HepG2 (cell line): ENCODE data around the gene GUCY2C. TPM values are rescaled to one million over a fixed set of nuclear protein-coding genes. Genes with fewer than 3 reads are reported as not detected.

Source experiments
- ATAC-seq: fragments of 200-7000 bp; cut with Tn5 transposase; 3 replicates; pipeline ENCODE4 v1.9.1; 2020; ENCODE audit warnings: mild to moderate bottlenecking, moderate library complexity
- BruUV-seq: library from RNA; stranded (reverse); fragments of 400-500 nt; replicated peaks from 2 replicates; lab custom pipeline; 2021; lab: Mats Ljungman, UMichigan
- CTCF ChIA-PET: fragments of 300-600 bp; formaldehyde crosslinking; extraction: SDS; loops from one replicate; lab custom pipeline; 2021; ENCODE audit warnings: low total read pairs, inconsistent platforms, low intra/inter-chr PET ratio; lab: Yijun Ruan, JAX
- POLR2A ChIA-PET: fragments of 350-600 bp; sonication (Branson Sonifier 250); formaldehyde crosslinking; loops from one replicate; lab custom pipeline; 2020; ENCODE audit warnings: antibody characterized with exemption, inconsistent platforms; lab: Yijun Ruan, JAX
- DNase-seq: peaks from one replicate; pipeline ENCODE4 v3.0.0-alpha.2; 2015; ENCODE audit warnings: low spot score
- FAIRE-seq: peaks from 3 replicates; lab custom pipeline; 2011; peaks lifted over from hg19 to GRCh38; lab: Jason Lieb, UNC
- H2AFZ ChIP-seq: one replicate; pipeline ENCODE4 v1.6.1; 2011; ENCODE audit warnings: low read length, inconsistent platforms
- H3K27ac ChIP-seq: fragments of 300-600 bp; 3 replicates; pipeline ENCODE4 v1.8.0; 2011; ENCODE audit warnings: mixed run types, mild to moderate bottlenecking, mixed read lengths, low read length, inconsistent platforms; ENCODE audit not compliant: insufficient read depth; ENCODE audit errors: extremely low read length
- H3K27me3 ChIP-seq, 2 experiments: fragments of 200-600 bp in 1 of 2; 2 replicates in 1 of 2; 3 replicates in 1 of 2; pipeline versions ENCODE4 v1.6.0 to v1.8.0; 2011; ENCODE audit warnings: low read length in 2 of 2, mild to moderate bottlenecking in 2 of 2, moderate library complexity in 2 of 2, inconsistent platforms in 1 of 2; ENCODE audit not compliant: insufficient read depth in 2 of 2, control insufficient read depth in 1 of 2
- H3K36me3 ChIP-seq, 2 experiments: fragments of 200-600 bp in 1 of 2; replicated peaks in 1 of 2; 2 replicates in 1 of 2; 3 replicates in 1 of 2; pipeline versions ENCODE4 v1.5.1 to v1.8.0; 2011; ENCODE audit warnings: low read length in 2 of 2, inconsistent platforms in 1 of 2; ENCODE audit not compliant: insufficient read depth in 2 of 2, control insufficient read depth in 1 of 2
- H3K4me1 ChIP-seq: 2 replicates; pipeline ENCODE4 v1.5.1; 2012; ENCODE audit warnings: low read length, inconsistent platforms; ENCODE audit not compliant: insufficient read depth
- H3K4me2 ChIP-seq: 2 replicates; pipeline ENCODE4 v1.6.0; 2011; ENCODE audit warnings: low read depth, low read length, inconsistent platforms
- H3K4me3 ChIP-seq, 3 experiments: fragments of 200-600 bp in 1 of 3; sonication (generic), shearing (Covaris generic) in 1 of 3; replicated peaks in 1 of 3; 2 replicates each; pipeline ENCODE4 v1.5.1; 2011 to 2016; ENCODE audit warnings: low read length in 3 of 3, inconsistent platforms in 2 of 3, low read depth in 2 of 3, mild to moderate bottlenecking in 2 of 3, control low read depth in 1 of 3, mixed read lengths in 1 of 3; ENCODE audit not compliant: insufficient read depth in 1 of 3
- H3K79me2 ChIP-seq: one replicate; pipeline ENCODE4 v1.6.1; 2011; ENCODE audit warnings: low read length, inconsistent platforms; ENCODE audit not compliant: insufficient read depth
- H3K9ac ChIP-seq: 2 replicates; pipeline ENCODE4 v1.6.0; 2011; ENCODE audit warnings: mild to moderate bottlenecking, low read depth, low read length, inconsistent platforms; ENCODE audit not compliant: insufficient read depth
- H3K9me3 ChIP-seq: 2 replicates; pipeline ENCODE4 v1.5.1; 2012; ENCODE audit warnings: mild to moderate bottlenecking, low read length
- H4K20me1 ChIP-seq: 2 replicates; pipeline ENCODE4 v1.6.0; 2011; ENCODE audit warnings: inconsistent platforms, mild to moderate bottlenecking, low read length, moderate library complexity; ENCODE audit not compliant: insufficient read depth
- BRCA1 ChIP-seq: sonication (generic); formaldehyde crosslinking; IDR thresholded peaks from 2 replicates; pipeline ENCODE4 v1.4.0; 2020; ENCODE audit warnings: missing genetic modification reagents
- DPF2 ChIP-seq: sonication (generic); formaldehyde crosslinking; IDR thresholded peaks from 2 replicates; pipeline ENCODE4 v1.4.0; 2020; ENCODE audit warnings: mild to moderate bottlenecking, low read depth, missing genetic modification reagents, borderline replicate concordance
- HDAC2 ChIP-seq: sonication (generic); formaldehyde crosslinking; IDR thresholded peaks from 2 replicates; pipeline ENCODE4 v1.4.0; 2020; ENCODE audit warnings: missing genetic modification reagents
- KLF11 ChIP-seq: IDR thresholded peaks from 2 replicates; pipeline ENCODE4 v1.6.1; 2016; ENCODE audit warnings: missing compliant biosample characterization
- MLLT10 ChIP-seq: sonication (generic); formaldehyde crosslinking; IDR thresholded peaks from 2 replicates; pipeline ENCODE4 v1.4.0; 2020; ENCODE audit warnings: missing genetic modification reagents
- NFE2L1 ChIP-seq: sonication (generic); formaldehyde crosslinking; IDR thresholded peaks from 2 replicates; pipeline ENCODE4 v1.4.0; 2020; ENCODE audit warnings: missing genetic modification reagents, mild to moderate bottlenecking, borderline replicate concordance
- REL ChIP-seq: sonication (generic); formaldehyde crosslinking; conservative IDR thresholded peaks from 2 replicates; pipeline ENCODE4 v1.8.0; 2022; ENCODE audit warnings: mild to moderate bottlenecking, missing genetic modification reagents, moderate library complexity
- REXO4 ChIP-seq: sonication (generic); formaldehyde crosslinking; IDR thresholded peaks from 2 replicates; pipeline ENCODE4 v1.8.0; 2022; ENCODE audit warnings: missing genetic modification reagents, mild to moderate bottlenecking, borderline replicate concordance
- SNAI1 ChIP-seq: sonication (generic); formaldehyde crosslinking; IDR thresholded peaks from 2 replicates; pipeline ENCODE4 v1.5.0; 2020; ENCODE audit warnings: mild to moderate bottlenecking, missing genetic modification reagents, borderline replicate concordance
- TARDBP ChIP-seq: sonication (generic); formaldehyde crosslinking; IDR thresholded peaks from 2 replicates; pipeline ENCODE4 v1.8.0; 2022; ENCODE audit warnings: mild to moderate bottlenecking, missing genetic modification reagents
- ZFP36L2 ChIP-seq: sonication (generic); formaldehyde crosslinking; IDR thresholded peaks from 2 replicates; pipeline ENCODE4 v1.4.0; 2020; ENCODE audit warnings: missing genetic modification reagents
- ZFX ChIP-seq: sonication (generic); formaldehyde crosslinking; IDR thresholded peaks from 2 replicates; pipeline ENCODE4 v1.4.0; 2020; ENCODE audit warnings: mild to moderate bottlenecking, low read depth, missing genetic modification reagents, moderate library complexity
- ZNF3 ChIP-seq: IDR thresholded peaks from 2 replicates; pipeline ENCODE4 v1.7.0; 2017; ENCODE audit warnings: inconsistent platforms
- ZNF333 ChIP-seq: sonication (generic); formaldehyde crosslinking; IDR thresholded peaks from 2 replicates; pipeline ENCODE4 v1.4.0; 2020; ENCODE audit warnings: mild to moderate bottlenecking, missing genetic modification reagents, borderline replicate concordance
- ZNF558 ChIP-seq: sonication (generic); formaldehyde crosslinking; IDR thresholded peaks from 2 replicates; pipeline ENCODE4 v1.9.0; 2022; ENCODE audit warnings: mild to moderate bottlenecking, missing genetic modification reagents, borderline replicate concordance
- ZNF784 ChIP-seq: sonication (generic); formaldehyde crosslinking; IDR thresholded peaks from 2 replicates; pipeline ENCODE4 v1.5.1; 2020; ENCODE audit warnings: missing genetic modification reagents, mild to moderate bottlenecking, borderline replicate concordance
- WGBS: methylation state at CpG from one replicate; pipeline ENCODE4 v1.1.6; 2017; ENCODE audit warnings: low lambda C conversion rate; 5-methylcytosine and 5-hydroxymethylcytosine counted together
- in situ Hi-C: cut with HindIII; loops from 2 replicates; pipeline ENCODE4 v1.10.0; 2017; ENCODE audit warnings: low pct_unique_long_range_greater_than_20kb; ENCODE audit not compliant: extremely low pct_ligation_motif_present
- intact Hi-C: fragments of 100-400 bp; cut with micrococcal nuclease; formaldehyde crosslinking; loops from one replicate; pipeline ENCODE4 v1.10.0; 2022; ENCODE audit not compliant: unreplicated experiment
- polyA plus RNA-seq, 8 experiments: library from polyadenylated mRNA; depleted of rRNA in 3 of 8; stranded (reverse) in 7 of 8; unstranded in 1 of 8; fragments of >200 nt; fragmentation: Illumina TruSeq in 4 of 8; extraction: Trizol in 4 of 8; gene quantifications; 2 replicates each; pipeline versions ENCODE4 v1.2.1 to v1.2.3, GENCODE V29; 2011 to 2016; ENCODE audit warnings: low read depth in 4 of 8, missing spikeins in 1 of 8, mixed read lengths in 1 of 8; ENCODE audit not compliant: insufficient read depth in 1 of 8
- total RNA-seq, 5 experiments: library from RNA; depleted of rRNA; stranded (reverse); fragments of >200 nt; fragmentation: Illumina TruSeq; extraction: Trizol; gene quantifications; 2 replicates each; pipeline ENCODE4 v1.2.3, GENCODE V29; 2016; ENCODE audit warnings: low read depth in 1 of 5
- TF ChIP-seq, protein P1 (sequence below): IDR thresholded peaks from 2 replicates; pipeline ENCODE4 v1.6.1; 2016

Gene GUCY2C
- total and polyA plus RNA-seq, 2 of the 13 experiments (the other 11 are each of a cell fraction or from before 2014, with no cell fraction given) = not detected

GRCh38 chr12:14710632-14711320, 14.4 kb upstream of the GUCY2C start:
- Histone ChIP-seq H3K4me2 (no peak overlapping the region), H3K4me3 (no peak overlapping the region), H3K79me2 (no peaks in the 10 kb centered on the region), H3K4me1 (no peaks in the 10 kb centered on the region), H4K20me1 (no peaks in the 10 kb centered on the region), H3K27ac (no peak overlapping the region), H3K36me3 (no peaks in the 10 kb centered on the region), H3K9ac (no peak overlapping the region)
- ChIA-PET CTCF (no interaction called here), POLR2A (no interaction called here)
- WGBS = 1% methylated on average over 3 of the region's 4 CpGs
- no TSS peak for BruUV-seq
- intact Hi-C loops = no loop called here
- no peak for ATAC-seq
- TF ChIP-seq, protein P1, sequence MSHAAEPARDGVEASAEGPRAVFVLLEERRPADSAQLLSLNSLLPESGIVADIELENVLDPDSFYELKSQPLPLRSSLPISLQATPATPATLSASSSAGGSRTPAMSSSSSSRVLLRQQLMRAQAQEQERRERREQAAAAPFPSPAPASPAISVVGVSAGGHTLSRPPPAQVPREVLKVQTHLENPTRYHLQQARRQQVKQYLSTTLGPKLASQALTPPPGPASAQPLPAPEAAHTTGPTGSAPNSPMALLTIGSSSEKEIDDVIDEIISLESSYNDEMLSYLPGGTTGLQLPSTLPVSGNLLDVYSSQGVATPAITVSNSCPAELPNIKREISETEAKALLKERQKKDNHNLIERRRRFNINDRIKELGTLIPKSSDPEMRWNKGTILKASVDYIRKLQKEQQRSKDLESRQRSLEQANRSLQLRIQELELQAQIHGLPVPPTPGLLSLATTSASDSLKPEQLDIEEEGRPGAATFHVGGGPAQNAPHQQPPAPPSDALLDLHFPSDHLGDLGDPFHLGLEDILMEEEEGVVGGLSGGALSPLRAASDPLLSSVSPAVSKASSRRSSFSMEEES (CRISPR knock-in tag) = no peak
- TF ChIP-seq ZNF784 (CRISPR knock-in tag) (no peak), MLLT10 (CRISPR knock-in tag) (no peak), NFE2L1 (no peak), ZNF3 (CRISPR knock-in tag) (no peak), HDAC2 (no peak), ZFX (CRISPR knock-in tag) (no peak), DPF2 (CRISPR knock-in tag) (no peak), ZNF558 (no peak), REXO4 (CRISPR knock-in tag) (no peak), ZFP36L2 (CRISPR knock-in tag) (no peak), SNAI1 (no peak), BRCA1 (CRISPR knock-in tag) (no peak), ZNF333 (CRISPR knock-in tag) (no peak), TARDBP (CRISPR knock-in tag) (no peak), REL (CRISPR knock-in tag) (no peak), KLF11 (no peak)
- TF ChIP-seq, all 625 proteins: peak for 0
- Histone ChIP-seq H2AFZ (no peak overlapping the region), H3K9me3 (no peaks in the 10 kb centered on the region), H3K27me3 (no peaks in the 10 kb centered on the region)
- DNase-seq (no peak), FAIRE-seq (no peak)
- in situ Hi-C loops = loop anchor here (5.0 to 25.0 kb wide), 2 partner anchors 78 to 473 kb away; no protein-coding TSS in a partner anchor
